DND-41 (cell line): Measurements from ENCODE around the gene NPY.

Source experiments
- ATAC-seq: fragments of 200-7000 bp; cut with Tn5 transposase; 3 replicates; pipeline ENCODE4 v1.9.1; 2021; ENCODE audit warnings: low read depth; ENCODE audit not compliant: insufficient read depth
- DNase-seq: peaks from one replicate; pipeline ENCODE4 v3.0.0-alpha.2; 2020
- H2AFZ ChIP-seq: 2 replicates; pipeline ENCODE4 v1.6.0; 2012; ENCODE audit warnings: low read depth, low read length
- H3K27ac ChIP-seq: 2 replicates; pipeline ENCODE4 v1.5.1; 2012; ENCODE audit warnings: low read length, inconsistent platforms
- H3K27me3 ChIP-seq: fragments of 200-600 bp; sonication (generic); 2 replicates; pipeline ENCODE4 v1.6.0; 2012; ENCODE audit warnings: low read length, mild to moderate bottlenecking, inconsistent platforms; ENCODE audit not compliant: insufficient read depth, poor library complexity
- H3K36me3 ChIP-seq: 2 replicates; pipeline ENCODE4 v1.5.1; 2012; ENCODE audit warnings: low read length, inconsistent platforms; ENCODE audit not compliant: insufficient read depth
- H3K4me1 ChIP-seq: 2 replicates; pipeline ENCODE4 v1.5.1; 2012; ENCODE audit warnings: mild to moderate bottlenecking, low read length; ENCODE audit not compliant: insufficient read depth
- H3K4me2 ChIP-seq: 2 replicates; pipeline ENCODE4 v1.6.0; 2012; ENCODE audit warnings: mild to moderate bottlenecking, moderate library complexity, low read length, inconsistent platforms; ENCODE audit not compliant: insufficient read depth
- H3K4me3 ChIP-seq, 2 experiments: fragments of 200-600 bp in 1 of 2; shearing (Covaris generic) in 1 of 2; 2 replicates each; pipeline ENCODE4 v1.5.1; 2012 to 2016; ENCODE audit warnings: inconsistent platforms in 2 of 2, low read length in 2 of 2, mild to moderate bottlenecking in 2 of 2, low read depth in 1 of 2, moderate library complexity in 1 of 2
- H3K79me2 ChIP-seq: 2 replicates; pipeline ENCODE4 v1.6.0; 2012; ENCODE audit warnings: low read length, inconsistent platforms; ENCODE audit not compliant: insufficient read depth
- H3K9ac ChIP-seq: 2 replicates; pipeline ENCODE4 v1.6.0; 2012; ENCODE audit warnings: low read depth, mild to moderate bottlenecking, inconsistent platforms, low read length, moderate library complexity
- H3K9me3 ChIP-seq: 2 replicates; pipeline ENCODE4 v1.5.1; 2012; ENCODE audit warnings: low read length, moderate library complexity, mild to moderate bottlenecking, inconsistent platforms; ENCODE audit not compliant: insufficient read depth, severe bottlenecking
- H4K20me1 ChIP-seq: 2 replicates; pipeline ENCODE4 v1.6.0; 2012; ENCODE audit warnings: low read length; ENCODE audit not compliant: insufficient read depth
- EZH2 ChIP-seq: IDR thresholded peaks from 3 replicates; pipeline ENCODE4 v1.6.1; 2012; ENCODE audit warnings: borderline replicate concordance, low read depth, mild to moderate bottlenecking, moderate library complexity, low read length, inconsistent platforms; ENCODE audit not compliant: severe bottlenecking
- TF ChIP-seq, protein P1 (sequence below): IDR thresholded peaks from 2 replicates; pipeline ENCODE4 v1.5.1; 2012; ENCODE audit warnings: borderline replicate concordance, low read length, moderate library complexity, mild to moderate bottlenecking; ENCODE audit not compliant: poor library complexity, severe bottlenecking; ENCODE audit errors: extremely low read depth

The NPY gene

DNA sequence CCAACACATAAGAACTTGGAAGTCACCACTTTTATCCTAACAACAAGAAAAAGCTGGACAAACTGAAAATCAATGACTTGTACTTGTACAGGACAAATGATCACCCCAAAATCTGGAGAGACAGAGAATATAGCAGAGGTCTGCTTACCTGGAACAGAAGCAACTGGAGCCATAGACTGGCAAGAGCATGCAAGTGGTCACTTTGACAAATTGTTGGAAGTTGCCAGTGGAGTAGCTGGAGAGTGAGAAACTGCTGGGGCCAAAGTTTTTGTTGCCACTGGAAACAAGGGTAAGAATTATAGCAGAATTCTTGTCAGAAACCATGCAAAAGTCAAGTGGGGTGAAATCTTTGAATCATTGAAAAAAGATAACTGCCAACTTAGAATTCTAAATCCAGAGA lies 35.2 kb downstream of the NPY start:
- no peak for ATAC-seq
- H3K79me2 ChIP-seq, result no peaks in the 10 kb centered on the region
- no peak overlapping the region for H3K4me3 ChIP-seq
- no peaks in the 10 kb centered on the region for H3K36me3 ChIP-seq
- TF ChIP-seq EZH2, result no peak
- TF ChIP-seq, protein P1, sequence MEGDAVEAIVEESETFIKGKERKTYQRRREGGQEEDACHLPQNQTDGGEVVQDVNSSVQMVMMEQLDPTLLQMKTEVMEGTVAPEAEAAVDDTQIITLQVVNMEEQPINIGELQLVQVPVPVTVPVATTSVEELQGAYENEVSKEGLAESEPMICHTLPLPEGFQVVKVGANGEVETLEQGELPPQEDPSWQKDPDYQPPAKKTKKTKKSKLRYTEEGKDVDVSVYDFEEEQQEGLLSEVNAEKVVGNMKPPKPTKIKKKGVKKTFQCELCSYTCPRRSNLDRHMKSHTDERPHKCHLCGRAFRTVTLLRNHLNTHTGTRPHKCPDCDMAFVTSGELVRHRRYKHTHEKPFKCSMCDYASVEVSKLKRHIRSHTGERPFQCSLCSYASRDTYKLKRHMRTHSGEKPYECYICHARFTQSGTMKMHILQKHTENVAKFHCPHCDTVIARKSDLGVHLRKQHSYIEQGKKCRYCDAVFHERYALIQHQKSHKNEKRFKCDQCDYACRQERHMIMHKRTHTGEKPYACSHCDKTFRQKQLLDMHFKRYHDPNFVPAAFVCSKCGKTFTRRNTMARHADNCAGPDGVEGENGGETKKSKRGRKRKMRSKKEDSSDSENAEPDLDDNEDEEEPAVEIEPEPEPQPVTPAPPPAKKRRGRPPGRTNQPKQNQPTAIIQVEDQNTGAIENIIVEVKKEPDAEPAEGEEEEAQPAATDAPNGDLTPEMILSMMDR, result no peak
- no peaks in the 10 kb centered on the region for H3K4me1 ChIP-seq
- no peaks in the 10 kb centered on the region for H4K20me1 ChIP-seq
- no peak overlapping the region for H3K4me2 ChIP-seq
- H3K27ac ChIP-seq, result no peak overlapping the region
- DNase-seq, result no peak
- H2AFZ ChIP-seq, result no peak overlapping the region
- no peak overlapping the region for H3K9ac ChIP-seq
- H3K9me3 ChIP-seq, result no peaks in the 10 kb centered on the region
- peaks cover 6% of the 10 kb centered on the region for H3K27me3 ChIP-seq

DNA sequence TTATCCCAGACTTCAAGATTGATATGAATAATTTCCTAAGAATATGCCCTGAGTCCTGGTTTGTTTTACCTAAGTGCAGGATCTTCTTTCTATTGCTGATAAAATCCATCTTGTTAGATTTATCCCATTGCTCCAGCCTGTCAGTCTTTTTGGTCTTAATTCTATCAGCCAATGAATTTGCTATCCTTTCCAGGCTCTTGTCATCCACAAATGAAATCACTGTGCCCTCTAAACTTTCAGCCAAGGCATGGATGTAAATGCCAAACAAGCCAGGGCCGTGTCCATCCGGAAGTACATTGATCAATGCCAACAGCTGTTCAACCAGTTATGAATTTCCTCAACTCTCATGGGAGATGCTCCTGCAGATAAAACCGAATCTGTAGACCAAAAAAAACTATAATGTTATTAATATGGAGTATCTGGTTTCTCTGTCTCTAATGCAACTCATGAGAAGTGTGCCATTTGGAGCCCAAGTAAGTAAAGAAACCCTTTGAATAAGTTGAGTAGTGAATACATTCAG lies 40.0 kb downstream of the NPY start:
- ATAC-seq (no peak), DNase-seq (no peak)
- Histone ChIP-seq H3K27ac (no peak overlapping the region), H3K9ac (no peak overlapping the region), H2AFZ (no peak overlapping the region), H3K27me3 (peaks cover 10% of the 10 kb centered on the region), H3K4me3 (no peak overlapping the region), H3K79me2 (no peaks in the 10 kb centered on the region), H3K9me3 (no peaks in the 10 kb centered on the region), H3K4me2 (no peak overlapping the region), H3K36me3 (no peaks in the 10 kb centered on the region), H4K20me1 (no peaks in the 10 kb centered on the region), H3K4me1 (no peaks in the 10 kb centered on the region)
- TF ChIP-seq, protein P1, result no peak
- no peak for TF ChIP-seq EZH2

DNA sequence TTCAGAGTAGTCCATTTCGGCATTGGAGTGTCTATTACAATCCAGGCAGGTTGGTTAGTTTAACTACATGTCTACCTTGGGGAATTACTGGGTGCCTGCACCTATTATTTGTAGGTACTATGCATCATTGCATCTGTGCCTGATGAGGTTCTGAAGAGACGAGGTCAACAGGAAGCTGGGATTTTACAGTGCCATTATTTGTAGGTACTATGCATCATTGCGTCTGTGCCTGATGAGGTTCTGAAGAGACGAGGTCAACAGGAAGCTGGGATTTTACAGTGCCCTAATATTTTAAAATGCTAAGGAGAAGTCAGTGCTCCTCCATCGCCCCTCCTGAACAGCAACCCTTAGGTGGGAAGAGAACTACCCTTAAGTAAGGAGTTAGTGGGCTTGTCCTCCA lies 41.7 kb downstream of the NPY start:
- H3K4me1 ChIP-seq, result no peaks in the 10 kb centered on the region
- no peaks in the 10 kb centered on the region for H4K20me1 ChIP-seq
- peaks cover 11% of the 10 kb centered on the region for H3K27me3 ChIP-seq
- H3K79me2 ChIP-seq, result no peaks in the 10 kb centered on the region
- no peak for DNase-seq
- H3K4me3 ChIP-seq, result no peak overlapping the region
- no peak overlapping the region for H2AFZ ChIP-seq
- TF ChIP-seq, protein P1, result no peak
- no peak for TF ChIP-seq EZH2
- H3K36me3 ChIP-seq, result no peaks in the 10 kb centered on the region
- no peak for ATAC-seq
- H3K4me2 ChIP-seq, result no peak overlapping the region
- no peak overlapping the region for H3K27ac ChIP-seq
- H3K9me3 ChIP-seq, result no peaks in the 10 kb centered on the region
- no peak overlapping the region for H3K9ac ChIP-seq

DNA sequence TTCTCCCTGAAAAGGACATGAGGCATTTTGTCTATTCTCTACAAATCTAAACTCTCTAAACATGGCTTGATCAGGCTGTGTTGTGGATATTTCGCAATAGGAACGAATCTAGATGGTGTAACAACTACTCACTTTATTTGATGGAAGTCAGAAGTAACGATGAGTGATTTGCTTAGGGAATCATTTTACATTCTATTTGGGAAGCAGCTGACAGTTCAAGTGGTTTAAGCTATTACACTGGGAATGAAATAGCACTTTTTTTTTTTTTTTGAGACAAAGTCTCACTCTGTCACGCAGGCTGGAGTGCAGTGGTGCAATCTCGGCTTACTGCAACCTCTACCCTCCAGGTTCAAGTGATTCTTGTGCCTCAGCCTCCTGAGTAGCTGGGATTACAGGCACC lies 44.1 kb downstream of the NPY start:
- H3K4me1 ChIP-seq, result no peaks in the 10 kb centered on the region
- peaks cover 9% of the 10 kb centered on the region for H3K27me3 ChIP-seq
- H3K9me3 ChIP-seq, result peaks cover 3% of the 10 kb centered on the region
- H3K4me3 ChIP-seq, result no peak overlapping the region
- H3K9ac ChIP-seq, result no peak overlapping the region
- no peak overlapping the region for H3K4me2 ChIP-seq
- ATAC-seq, result no peak
- no peak overlapping the region for H3K27ac ChIP-seq
- no peaks in the 10 kb centered on the region for H3K79me2 ChIP-seq
- no peak for TF ChIP-seq EZH2
- TF ChIP-seq, protein P1, result no peak
- DNase-seq, result no peak
- no peaks in the 10 kb centered on the region for H3K36me3 ChIP-seq
- H2AFZ ChIP-seq, result no peak overlapping the region
- no peaks in the 10 kb centered on the region for H4K20me1 ChIP-seq
